LoVo (cell line): ENCODE measurements around the gene WDR82.

Experiments
- DNase-seq: peaks from one replicate; pipeline ENCODE4 v3.0.0-alpha.2; 2016; ENCODE audit warnings: low spot score

Gene WDR82, protein sequence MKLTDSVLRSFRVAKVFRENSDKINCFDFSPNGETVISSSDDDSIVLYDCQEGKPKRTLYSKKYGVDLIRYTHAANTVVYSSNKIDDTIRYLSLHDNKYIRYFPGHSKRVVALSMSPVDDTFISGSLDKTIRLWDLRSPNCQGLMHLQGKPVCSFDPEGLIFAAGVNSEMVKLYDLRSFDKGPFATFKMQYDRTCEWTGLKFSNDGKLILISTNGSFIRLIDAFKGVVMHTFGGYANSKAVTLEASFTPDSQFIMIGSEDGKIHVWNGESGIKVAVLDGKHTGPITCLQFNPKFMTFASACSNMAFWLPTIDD

DNA sequence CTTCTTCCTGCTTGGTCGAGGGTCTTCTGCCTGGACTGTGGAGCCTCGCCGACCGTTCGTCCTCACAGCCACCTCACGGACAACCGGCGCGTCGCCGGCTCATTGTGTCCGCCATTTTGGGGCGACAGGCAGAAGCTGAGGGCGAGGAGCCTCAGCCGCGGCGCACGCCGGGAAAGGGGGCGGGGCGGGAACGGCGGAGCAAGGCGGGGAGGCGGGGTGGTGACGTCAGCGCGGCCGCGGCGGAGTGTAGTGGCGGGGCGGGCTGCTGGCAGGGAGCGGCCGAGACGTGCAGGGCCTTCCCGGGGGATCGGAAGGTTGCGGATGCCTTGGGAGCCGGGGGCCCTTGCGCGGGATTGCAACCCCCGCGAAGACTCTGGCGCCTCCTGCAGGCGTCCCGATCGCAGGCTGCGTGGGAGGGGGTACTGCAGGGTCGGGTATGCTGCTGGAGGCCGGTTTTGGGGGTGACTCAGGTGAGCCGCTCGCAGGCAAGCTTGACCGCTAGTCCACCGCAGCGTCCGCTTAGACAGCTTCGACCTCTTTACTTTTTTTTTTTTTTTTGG is at the start of gene WDR82:
TSS of gene WDR82 (minus strand) at position 140 of the 560 bp plus-strand sequence. CDS start 288 bp downstream, outside the sequence.
- peak; percentile 96 for DNase-seq

DNA sequence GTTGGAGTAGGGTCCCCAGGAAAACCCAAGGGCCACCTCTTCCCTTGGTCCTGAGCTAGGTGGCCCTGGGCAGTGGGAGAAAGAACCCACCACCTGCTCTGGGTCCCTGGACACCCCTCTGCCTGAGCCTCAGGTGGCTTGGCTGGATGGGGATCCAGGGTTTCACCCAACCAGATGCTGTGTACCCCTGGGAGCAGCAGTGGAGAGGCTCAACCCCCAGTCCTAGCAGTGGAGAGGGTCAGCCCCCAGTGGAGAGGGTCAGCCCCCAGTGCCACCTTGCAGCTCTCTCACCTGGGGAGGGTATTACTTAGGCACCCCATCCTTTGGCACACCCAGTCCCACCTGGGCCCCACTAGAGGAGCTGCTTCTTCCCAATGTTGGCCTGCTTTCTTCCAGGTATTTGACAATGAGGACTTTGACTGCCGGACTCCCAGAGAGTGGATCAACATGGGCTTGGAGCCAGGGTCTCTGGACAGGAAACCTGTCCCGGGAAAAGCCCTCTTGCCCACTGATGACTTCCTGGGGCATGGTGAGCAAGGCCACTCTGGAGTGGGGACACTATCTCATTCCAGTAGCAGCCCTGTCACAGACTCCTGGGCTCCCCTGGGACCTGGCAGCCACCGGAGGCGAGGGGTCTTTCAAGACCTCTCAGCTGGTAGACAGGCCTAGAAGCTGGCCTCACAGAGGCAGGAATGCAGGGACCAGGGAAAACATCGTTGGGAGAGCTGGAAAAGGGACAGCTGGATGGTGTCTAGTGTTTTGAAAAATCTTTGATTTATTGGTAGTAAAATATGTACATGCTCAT is 49.2 kb upstream of the WDR82 start:
- DNase-seq: no peak

DNA sequence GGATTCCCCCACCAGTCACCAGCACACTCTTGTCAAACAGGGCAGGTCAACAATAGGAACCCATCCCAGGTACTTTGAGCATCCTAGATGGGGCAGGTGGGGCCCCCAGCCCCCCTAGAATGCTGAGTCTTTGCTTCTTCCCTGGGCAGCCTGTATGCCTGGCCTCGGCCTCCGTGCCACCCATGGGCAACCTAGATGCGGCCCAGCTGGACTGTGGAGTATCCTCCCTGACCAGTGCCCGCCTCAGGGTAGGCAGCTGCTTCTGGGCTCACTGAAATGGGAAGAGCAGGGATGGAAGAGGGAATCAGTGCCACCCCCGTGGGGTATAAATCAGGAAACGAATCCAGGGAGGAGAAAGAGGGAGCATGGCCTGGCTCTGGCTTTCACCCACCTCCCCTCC is 48.5 kb upstream of the WDR82 start:
- no peak for DNase-seq

DNA sequence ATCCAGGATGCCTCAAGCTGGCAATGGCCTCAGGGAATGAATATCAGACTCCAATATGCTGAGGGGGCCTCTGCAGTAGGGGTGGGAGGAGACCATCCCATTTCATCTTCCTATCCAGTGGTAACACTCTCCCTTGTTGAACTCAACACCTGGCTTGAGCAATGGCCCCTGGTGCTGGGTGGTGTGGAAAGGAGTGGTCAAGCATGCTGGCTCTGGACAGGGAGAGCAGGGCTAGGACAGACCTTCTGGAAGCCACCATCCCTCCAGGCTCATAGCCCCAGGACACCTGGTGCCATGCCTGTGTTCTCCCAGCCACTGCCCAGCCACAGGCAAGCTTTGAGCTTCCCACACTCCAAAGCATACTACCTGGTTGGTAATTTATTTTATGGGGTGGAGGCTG is 47.2 kb upstream of the WDR82 start:
- DNase-seq: no peak

DNA sequence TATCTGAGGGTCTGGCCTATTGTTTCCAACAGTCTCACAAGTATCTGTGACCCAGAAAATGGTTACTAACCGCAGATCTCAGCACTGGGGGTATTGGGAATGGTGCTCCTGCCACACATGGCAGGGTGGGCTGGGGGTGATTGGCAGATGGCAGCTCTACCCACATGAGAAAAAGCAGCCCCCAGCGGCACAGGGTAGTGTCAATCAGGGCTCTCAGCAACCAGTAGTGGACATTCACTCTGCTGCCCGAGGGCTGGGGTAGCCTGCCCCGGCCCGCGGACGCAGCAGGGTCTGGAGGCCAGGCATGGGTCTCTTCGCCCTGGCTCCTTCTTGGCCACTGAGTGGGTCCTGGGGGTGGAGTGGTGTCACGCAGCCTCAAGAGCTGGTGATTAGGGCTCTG is 46.2 kb upstream of the WDR82 start:
- DNase-seq: no peak

DNA sequence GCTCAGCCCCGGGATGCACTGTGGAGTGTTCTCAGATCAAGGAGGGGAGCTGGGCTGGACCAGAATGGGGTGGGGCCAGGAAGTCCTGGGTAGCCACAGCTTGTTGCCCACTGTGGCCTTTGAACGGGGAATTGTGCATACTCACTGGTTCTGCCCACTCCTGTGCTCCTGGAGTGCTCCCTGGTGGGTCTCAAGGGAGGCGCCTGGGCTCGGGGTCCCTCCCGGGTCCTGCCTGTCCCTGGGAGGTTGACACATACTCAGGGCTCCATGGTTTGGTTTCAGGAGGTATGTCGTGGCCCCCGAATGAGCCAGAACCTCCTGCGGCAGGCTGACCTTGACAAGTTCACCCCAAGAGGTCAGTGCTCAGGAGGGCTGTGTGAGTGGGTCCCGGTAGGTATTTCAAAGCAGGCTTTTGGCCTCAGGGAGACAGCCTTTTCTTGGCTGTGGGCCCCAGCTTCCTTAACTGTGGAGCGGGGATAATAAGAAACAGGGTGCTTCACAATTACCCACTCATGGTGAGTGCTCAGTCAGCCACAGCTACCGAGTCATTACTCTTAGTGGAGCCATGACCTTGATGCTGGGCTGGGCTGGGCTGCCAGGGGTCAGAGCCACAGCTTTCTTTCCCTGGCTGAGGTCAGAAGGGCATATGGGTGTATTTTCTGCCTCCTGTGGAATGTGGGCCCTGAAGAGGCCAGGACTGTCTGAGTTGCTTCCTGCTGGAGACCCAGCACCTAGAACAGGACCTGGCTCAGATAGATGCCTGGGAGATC is 45.3 kb upstream of the WDR82 start:
- no peak for DNase-seq

DNA sequence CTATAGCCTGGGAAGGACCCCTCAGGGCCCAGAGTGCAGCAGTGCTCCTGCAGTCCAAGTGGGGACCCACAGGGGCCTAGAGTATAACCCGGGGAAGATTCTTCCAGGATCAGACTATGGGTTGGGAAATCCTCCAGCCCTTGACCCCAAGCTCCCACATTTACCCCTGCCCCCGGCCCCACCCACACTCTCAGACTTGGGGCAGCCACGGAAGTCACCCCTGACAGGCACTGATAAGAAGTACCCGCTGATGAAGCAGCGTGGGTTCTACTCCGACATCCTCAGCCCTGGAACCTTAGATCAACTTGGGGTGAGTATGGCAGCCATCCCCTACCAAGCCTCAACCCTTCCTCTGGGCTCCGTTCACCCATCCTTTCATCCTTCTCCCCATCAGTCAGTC is 44.0 kb upstream of the WDR82 start:
- DNase-seq: no peak

DNA sequence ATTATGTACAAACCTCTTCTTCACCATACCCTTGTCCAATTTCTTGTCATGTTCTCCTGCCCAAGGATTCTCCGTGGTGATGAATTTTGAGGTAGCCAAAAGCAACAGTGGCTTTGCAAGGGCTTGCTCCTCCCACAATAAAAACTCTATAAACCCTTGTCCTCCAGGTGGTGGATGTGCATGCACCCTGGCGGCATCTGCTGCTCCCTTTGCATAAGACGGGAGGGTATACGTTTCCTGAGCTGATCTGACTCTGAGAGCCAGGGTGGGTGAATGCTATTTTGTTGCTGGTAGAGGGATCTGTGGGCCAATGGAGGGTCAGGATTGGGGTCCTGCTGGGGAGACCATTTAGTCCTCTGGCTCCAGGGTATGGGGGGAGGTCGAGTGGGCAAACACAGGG is 43.0 kb upstream of the WDR82 start:
- no peak for DNase-seq

DNA sequence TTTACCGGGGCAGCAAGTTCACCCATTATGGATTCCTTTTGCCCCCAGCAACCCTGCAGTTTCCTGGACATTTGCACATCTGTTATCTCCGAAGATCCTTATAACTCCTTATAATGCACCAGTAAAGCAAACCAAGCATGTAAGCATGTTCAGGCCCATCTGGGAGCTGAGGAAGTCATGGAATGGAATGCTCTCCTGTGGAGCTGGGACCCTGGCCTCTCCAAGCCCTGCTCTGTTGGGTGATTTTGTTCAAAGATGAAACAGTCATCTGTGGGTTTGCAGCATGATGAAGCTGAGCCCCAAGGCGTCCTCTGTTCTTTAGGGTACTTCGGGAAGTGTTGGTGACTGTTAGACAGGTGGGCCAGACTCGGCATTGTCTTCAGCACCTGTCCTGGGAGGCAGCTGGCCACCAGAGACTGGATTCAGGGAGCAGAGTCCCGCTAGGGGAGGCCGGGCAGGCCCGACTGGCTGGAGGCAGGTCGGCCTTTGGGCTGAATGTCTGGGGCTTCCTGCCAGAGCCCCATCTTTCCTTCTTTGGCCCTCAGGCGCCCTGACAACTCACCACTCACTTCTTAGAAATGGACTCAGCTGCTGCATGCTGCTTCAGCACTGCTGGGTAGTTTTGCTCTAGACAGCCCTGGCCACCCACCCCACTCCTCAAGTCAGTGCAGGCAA is 41.6 kb upstream of the WDR82 start:
- no peak for DNase-seq

DNA sequence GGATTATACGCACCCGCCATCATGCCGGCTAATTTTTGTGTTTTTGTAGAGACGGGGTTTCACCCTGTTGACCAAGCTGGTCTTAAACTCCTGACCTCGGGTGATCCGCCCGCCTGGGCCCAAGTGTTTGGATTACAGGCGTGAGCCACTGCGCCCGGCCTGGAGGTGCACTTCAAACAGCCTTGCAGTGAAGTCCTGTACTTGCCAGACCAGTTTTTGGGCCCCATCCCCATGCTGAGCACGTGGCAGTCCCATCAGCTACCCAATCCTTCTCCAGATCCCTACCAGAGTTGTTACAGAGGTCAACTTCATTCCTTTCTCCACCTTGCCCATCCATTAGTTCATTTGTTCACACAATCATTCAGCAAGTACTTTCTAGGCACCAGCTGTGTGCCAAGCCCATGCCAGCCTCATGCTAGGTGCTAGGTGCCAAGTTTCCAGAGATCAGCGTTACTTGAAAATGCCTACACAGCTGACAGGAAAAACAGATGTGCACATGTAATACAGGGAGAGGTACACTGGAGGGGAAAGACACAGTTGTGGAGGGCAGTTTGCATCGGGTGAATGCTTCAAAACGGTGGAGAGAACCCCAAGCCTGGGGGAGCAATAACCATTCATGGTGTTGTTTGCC is 39.9 kb upstream of the WDR82 start:
- DNase-seq: no peak

DNA sequence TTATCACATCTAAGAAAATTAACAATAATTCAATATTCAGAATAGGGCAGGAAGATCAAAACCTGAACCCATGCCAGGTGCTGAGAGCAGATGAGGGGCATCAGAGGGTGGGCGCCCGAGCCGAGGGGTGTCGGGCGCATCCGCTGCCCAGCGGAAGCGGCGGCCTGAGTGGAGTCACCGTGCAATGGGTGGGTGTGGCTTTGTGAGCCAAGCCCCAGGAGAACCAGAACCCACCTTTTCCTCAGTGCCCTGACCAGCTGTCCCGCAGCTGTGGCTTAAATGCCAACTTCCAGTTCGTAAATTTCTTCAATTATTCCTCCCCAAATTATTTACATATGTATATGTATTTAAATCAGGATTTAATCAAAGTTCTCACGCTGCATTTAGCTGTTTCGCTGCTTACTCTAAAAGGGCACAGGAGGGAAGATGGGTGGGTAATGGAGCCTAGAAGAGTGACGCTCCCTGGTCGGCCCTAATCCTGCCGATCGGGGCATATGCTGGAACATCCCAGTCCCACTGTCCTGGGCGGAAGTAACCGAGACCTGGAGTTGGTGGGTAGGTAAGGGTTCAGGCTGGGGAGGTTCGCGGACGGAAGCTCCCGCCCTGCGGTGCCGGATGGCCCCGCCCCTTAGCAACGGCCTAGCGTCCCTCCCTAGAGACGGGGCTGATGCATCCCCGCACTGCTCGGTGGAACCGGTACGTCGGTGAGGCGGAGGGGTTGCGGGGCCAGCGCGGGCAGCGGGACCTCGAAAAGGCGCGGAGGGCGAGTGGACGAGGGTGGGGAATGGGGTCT is 39.0 kb upstream of the WDR82 start:
- DNase-seq: no peak

DNA sequence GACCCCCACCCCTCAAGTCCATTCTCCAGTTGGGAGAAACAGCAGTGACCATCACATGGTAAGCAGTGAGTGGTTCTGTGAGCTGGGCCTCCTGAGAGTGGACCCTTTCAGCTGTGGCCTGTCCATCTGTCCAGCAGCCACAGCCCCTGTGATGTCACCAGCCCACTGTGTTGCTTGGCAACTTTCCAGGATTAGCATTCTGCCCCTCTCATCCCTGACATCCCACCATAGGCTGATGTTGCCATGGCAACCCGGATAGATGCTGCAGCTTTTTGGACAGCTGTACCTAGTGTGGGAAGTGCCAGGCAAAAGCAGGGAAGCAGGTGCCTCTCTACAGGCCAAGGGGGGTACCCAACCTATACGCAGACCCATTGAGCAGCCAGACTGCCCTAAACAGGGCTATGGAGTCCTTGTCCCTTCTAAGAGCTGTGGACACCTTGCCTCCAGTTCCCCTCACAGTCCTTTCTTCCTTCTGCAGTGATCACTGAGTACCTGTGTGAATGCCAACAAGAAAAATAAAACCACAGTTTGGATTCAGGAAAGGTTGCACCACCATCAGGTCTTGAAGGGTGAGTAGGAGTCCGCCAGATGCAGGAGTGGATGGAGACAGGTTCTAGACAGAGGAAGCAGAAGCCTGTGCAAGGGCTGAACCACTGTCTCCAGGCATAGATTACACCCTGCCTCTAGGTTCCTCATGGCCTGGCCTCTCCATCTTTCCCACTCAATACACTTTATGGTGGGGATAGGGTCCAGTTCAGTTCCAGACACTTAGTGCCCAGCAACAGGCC is 37.7 kb upstream of the WDR82 start, which contains the start of gene DNAH1:
TSS of gene DNAH1 (plus strand) at position 343 of the 788 bp plus-strand sequence. CDS start 6,124 bp downstream, outside the sequence.
- no peak for DNase-seq

DNA sequence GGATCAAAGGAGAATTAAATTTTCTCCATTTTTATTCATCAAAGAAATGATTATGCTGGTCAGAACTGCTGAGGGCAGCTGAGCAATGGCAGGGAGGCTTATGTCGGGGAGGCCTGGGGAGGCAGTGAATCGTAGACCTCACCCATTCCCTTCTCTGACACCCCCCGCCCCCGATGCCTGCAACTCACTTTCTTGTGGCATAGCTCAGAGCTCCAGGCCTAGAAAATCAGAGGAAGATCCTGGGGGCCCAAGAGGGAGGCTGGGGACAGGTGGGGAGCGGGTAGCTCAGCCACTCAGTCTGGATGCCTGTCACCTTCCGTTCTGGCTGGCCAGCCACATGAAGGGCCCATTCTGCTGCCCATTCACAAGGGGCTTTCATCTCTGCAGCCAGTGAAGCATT is 36.6 kb upstream of the WDR82 start:
- no peak for DNase-seq

DNA sequence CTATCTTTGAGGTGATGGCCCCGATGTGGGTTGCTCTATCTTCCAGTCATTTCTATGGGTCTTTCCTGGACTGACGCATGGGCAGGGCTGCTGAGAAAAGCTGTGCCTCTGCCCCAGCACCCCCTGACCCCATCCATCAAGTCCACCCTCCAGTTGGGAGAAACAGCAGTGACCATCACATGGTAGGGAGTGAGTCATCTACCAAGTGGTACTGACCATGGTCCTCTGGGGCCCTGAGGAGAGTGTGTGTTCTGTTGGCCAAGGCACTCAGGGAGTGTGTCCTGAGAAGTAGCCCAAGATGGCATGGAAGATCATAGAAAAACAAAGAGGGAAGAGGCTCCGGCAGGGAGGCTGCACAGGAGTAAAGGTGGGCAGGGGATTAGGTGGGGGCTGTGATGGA is 36.0 kb upstream of the WDR82 start:
- no peak for DNase-seq

DNA sequence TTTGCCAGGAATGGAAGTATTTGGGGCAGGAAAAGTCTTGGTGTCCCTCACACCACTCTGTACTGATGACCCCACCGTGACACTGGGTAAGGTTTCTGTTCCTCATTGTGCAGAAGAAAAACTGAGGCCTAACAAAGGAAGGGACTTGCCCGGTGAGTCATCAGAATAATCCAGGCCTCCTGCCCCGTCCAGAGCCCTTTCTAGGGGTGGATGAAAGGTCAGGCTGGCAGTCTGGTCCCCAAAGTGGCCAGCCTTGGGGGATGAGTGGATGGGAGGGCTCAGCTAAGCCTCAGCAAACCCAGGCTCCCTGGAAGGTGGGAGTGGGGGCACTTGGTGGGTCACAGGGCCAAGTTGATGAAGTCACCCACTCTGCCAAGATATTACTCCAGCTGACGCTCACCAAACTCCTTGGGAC is 35.3 kb upstream of the WDR82 start:
- no peak for DNase-seq

DNA sequence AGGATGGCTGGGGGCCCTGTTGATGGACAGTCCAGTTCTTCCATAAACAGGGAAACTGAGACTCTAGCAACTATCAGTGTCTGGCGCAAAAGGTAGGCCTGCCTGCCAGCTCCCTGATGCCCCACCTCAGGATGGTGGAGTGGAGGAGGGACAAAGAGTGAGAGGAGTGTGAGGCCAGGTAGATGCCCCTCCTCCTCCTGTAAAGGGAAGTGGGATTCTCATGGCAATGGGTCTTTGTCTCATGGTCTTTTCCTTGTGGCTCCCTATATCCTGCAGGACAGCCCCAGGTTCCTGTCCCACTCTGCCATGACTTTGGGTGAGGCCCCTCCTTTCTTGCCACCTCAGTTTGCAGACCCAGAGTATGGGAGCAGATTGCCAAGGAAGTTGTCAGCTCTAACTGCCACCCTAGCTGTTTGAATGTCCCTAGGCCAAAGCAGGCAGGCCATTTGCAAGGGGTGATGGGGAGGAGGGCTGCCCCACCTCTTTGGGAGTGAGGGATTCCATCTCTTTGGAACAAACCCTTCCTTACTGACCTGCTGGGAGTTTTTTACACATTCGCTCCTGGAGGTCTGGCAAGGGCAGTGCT is 34.8 kb upstream of the WDR82 start:
- DNase-seq: no peak

DNA sequence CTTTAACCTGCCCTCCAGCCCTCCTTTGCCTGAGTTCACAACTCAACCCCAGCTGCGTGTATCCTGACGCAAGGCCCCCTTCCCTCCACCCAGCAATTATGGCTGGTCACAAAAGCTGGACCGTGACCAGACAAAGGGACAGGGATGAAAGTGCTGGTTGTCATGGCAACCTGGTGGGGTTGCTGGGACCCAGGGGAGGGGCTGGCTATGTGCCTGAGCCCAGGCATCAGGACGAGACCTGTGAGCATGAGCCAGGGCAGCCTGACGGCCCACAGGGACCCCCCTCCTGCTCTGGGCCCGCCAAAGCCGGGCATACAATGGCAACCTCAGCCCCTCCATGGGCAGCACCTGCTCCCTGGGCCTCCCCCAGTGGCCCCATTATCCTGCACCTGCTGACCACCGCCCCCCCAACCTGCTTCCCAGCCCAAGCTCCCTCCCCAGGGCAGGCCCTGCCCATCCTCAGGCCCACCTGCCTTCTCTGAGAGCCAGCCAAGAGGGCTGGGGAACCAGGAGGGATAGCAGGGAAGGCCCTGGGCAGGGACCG is 33.2 kb upstream of the WDR82 start:
- DNase-seq: no peak

DNA sequence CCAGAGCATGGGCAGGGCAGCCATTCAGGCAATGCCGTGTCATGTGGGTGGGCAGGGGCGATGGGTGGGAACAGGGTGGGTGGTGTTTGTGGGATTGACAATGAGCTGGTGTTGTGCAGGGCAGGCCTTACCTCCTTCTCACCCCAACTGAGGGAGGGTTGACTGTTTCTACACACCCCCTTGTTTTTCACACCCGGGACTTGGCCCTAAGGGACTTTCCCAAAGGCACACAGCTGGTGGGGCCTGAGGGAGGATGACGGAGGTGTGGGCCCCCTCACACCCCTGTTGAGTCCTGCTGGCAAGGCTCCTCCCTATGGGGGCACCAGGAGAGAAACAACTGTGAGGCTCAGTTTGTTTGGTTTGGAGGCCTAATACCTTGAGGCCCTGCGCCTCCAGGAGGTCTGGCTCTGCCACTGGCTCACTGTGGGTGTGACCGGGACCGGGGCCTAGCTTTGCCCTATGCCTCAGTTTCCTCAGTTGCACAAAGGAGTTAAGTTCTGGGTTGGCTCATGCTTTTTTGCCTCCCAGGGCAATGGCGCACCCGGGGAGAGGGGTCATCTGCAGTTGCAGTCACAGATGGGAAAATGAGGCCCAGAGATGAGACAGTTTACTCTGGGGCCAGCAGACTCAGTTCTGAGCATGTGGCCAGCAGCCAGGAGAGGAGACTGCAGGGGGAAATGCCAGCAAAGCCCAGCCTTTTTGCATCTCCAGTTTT is 32.6 kb upstream of the WDR82 start:
- no peak for DNase-seq
